ENCODE results near the gene SUPT6H.
"Not testable (repeated sequence)": the region's sequence is repeated elsewhere in the genome, so short reads cannot be mapped to it uniquely, and the experiment has no call there.

SUPT6H gene

GRCh38 chr17:28726627-28727491, 64.9 kb downstream of the SUPT6H start:
- Histone ChIP-seq H3K9ac (ENCODE audit: low read length in 2 of 2) (peak overlapping the region; percentile 43 to 51), H3K27ac (ENCODE audit: low read length) (peak overlapping the region; percentile 2), H3K4me1 (ENCODE audit: control insufficient read depth, insufficient read depth, low read length) (peaks cover 39% of the 10 kb centered on the region), H3K36me3 (ENCODE audit: control insufficient read depth in 2 of 2, insufficient read depth in 2 of 2, low read length in 2 of 2) (peaks cover 22% of the 10 kb centered on the region in 2 donors), H3K27me3 (ENCODE audit: control insufficient read depth in 1 of 2, insufficient read depth in 2 of 2, low read length in 2 of 2) (peaks cover 2 to 10% of the 10 kb centered on the region in 2 donors), H3K9me3 (ENCODE audit: control insufficient read depth in 2 of 2, low read length in 2 of 2) (no peaks in the 10 kb centered on the region), H3K4me3 (ENCODE audit: low read length in 2 of 2) (peak overlapping the region; percentile 61 to 91)

DNA sequence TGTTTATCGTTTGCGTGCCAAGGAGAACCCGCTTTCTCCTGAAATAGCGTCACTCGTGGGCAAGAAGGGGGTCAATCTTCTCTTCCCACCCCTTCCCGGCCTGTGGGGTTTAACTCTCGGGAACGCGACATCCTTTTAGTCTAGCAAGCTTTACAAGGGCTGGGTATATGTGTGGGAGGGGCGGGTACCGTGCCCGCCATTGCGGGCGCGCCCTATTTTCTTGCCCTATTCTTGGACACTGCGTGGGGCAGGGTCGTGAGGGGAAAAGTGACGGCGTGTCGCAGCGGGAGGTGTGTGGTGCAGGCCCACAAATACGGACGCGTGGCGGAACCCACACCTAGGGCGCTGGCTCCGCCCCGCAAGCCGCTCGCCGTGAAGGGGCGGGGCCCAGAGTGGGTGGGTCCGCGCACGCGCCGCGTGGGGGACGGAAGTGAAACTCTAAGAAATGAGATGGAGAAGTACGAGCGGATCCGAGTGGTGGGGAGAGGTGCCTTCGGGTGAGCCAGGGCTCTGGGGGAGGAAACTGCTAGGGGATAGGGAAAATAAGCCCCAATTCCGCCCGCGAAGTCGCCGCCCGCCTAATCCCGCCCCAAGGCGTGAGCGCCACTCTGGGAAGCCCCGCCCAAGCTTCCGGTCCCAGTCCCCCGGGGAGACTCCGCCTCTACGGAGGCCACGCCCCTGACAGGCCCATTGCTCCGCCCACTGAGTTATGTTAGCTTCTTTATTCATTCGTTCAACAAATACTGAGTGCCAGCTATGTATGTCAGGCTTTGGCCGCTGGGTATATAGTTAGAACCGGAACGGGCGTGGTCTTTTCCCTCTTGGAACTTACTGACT, 66.6 kb downstream of the SUPT6H start, which contains the start of gene NEK8:
Gene NEK8, plus strand, starts transcription at position 425 of the 837 bp plus-strand sequence. Its CDS starts 26 bp downstream, at position 451.
- Histone ChIP-seq H3K36me3 (ENCODE audit: control insufficient read depth in 2 of 2, insufficient read depth in 2 of 2, low read length in 2 of 2) (peaks cover 7 to 8% of the 10 kb centered on the region in 2 donors), H3K9ac (ENCODE audit: low read length in 2 of 2) (peak within 1 kb of the TSS; percentile 77 to 88), H3K4me1 (ENCODE audit: control insufficient read depth, insufficient read depth, low read length) (peaks cover 37% of the 10 kb centered on the region), H3K9me3 (ENCODE audit: control insufficient read depth in 2 of 2, low read length in 2 of 2) (no peaks in the 10 kb centered on the region), H3K4me3 (ENCODE audit: low read length in 2 of 2) (peak within 1 kb of the TSS; percentile 91 to 98), H3K27me3 (ENCODE audit: control insufficient read depth in 1 of 2, insufficient read depth in 2 of 2, low read length in 2 of 2) (peaks cover 2 to 10% of the 10 kb centered on the region in 2 donors), H3K27ac (ENCODE audit: low read length) (peak within 1 kb of the TSS; percentile 87)

GRCh38 chr17:28729950-28730330, 67.9 kb downstream of the SUPT6H start:
- no peaks in the 10 kb centered on the region for H3K9me3 ChIP-seq (ENCODE audit: control insufficient read depth in 2 of 2, low read length in 2 of 2)
- peaks cover 36% of the 10 kb centered on the region for H3K4me1 ChIP-seq (ENCODE audit: control insufficient read depth, insufficient read depth, low read length)
- peaks cover 2 to 10% of the 10 kb centered on the region in 2 donors for H3K27me3 ChIP-seq (ENCODE audit: control insufficient read depth in 1 of 2, insufficient read depth in 2 of 2, low read length in 2 of 2)
- no peak overlapping the region for H3K27ac ChIP-seq (ENCODE audit: low read length)
- H3K4me3 ChIP-seq (ENCODE audit: low read length in 2 of 2) = no peak overlapping the region
- H3K36me3 ChIP-seq (ENCODE audit: control insufficient read depth in 2 of 2, insufficient read depth in 2 of 2, low read length in 2 of 2) = peaks cover 0 to 2% of the 10 kb centered on the region in 2 donors
- H3K9ac ChIP-seq (ENCODE audit: low read length in 2 of 2) = no peak overlapping the region

DNA sequence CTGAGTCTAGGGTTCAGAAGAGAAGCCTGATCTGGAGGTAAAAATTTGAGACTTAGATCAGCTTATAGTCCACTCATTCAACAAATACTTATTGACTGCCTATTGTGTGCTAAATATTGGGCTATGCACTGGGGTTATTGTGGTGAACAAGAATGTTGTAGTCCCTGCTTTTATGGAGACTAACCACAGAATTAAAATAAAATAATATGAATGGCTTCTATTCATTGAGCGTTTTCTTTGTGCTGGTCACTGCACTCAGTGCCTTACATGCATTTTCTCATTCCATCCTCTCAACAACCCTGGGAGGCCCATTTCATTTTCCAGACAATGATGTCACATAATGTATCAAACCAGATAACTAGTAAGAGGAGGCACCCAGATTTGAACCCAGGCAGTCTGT, 71.3 kb downstream of the SUPT6H start:
- Histone ChIP-seq H3K4me3 (ENCODE audit: low read length in 2 of 2) (no peak overlapping the region), H3K36me3 (ENCODE audit: control insufficient read depth in 2 of 2, insufficient read depth in 2 of 2, low read length in 2 of 2) (peaks cover 0 to 2% of the 10 kb centered on the region in 2 donors), H3K27me3 (ENCODE audit: control insufficient read depth in 1 of 2, insufficient read depth in 2 of 2, low read length in 2 of 2) (no peaks in the 10 kb centered on the region), H3K9me3 (ENCODE audit: control insufficient read depth in 2 of 2, low read length in 2 of 2) (no peaks in the 10 kb centered on the region), H3K4me1 (ENCODE audit: control insufficient read depth, insufficient read depth, low read length) (peaks cover 6% of the 10 kb centered on the region), H3K27ac (ENCODE audit: low read length) (no peak overlapping the region), H3K9ac (ENCODE audit: low read length in 2 of 2) (no peak overlapping the region)

DNA sequence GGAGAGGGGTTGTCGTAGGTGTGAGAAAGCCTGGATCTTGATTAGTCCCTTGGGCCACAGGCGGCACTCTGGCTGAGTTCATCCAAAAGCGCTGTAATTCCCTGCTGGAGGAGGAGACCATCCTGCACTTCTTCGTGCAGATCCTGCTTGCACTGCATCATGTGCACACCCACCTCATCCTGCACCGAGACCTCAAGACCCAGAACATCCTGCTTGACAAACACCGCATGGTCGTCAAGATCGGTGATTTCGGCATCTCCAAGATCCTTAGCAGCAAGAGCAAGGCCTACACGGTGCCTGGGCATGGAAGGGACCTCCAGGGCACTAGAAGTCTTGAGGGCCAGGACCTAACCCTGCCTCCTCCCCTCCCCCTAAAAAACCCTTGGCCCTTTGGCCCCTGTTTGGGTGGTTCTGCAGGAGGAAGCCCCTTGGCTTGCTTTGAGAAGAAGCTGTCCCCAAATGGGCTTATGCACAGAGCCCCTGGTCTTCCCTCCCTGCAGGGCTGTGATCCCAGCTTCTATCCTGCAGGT, 72.8 kb downstream of the SUPT6H start:
- Histone ChIP-seq H3K36me3 (ENCODE audit: control insufficient read depth in 2 of 2, insufficient read depth in 2 of 2, low read length in 2 of 2) (peaks cover 0 to 2% of the 10 kb centered on the region in 2 donors), H3K27me3 (ENCODE audit: control insufficient read depth in 1 of 2, insufficient read depth in 2 of 2, low read length in 2 of 2) (no peaks in the 10 kb centered on the region)

DNA sequence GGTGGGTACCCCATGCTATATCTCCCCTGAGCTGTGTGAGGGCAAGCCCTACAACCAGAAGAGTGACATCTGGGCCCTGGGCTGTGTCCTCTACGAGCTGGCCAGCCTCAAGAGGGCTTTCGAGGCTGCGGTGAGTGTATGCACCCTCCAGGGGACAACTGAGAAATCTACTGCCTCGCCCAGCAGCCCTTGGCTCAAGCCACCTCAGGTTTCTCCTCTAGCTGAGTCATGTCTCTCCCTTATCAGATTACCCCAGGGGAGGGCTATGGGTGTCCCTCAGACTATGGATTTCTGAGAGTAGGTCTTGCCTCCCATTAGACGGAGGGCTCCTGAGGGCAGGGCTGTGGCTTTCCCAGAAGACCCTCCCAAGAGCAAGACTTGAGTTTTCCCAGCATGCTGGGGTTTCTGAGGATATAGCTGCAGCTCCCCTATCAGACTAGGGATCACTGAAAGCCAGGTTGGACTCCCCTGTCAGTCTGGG, 73.3 kb downstream of the SUPT6H start:
- H3K9me3 ChIP-seq (ENCODE audit: control insufficient read depth in 2 of 2, low read length in 2 of 2) = no peaks in the 10 kb centered on the region
- H3K9ac ChIP-seq (ENCODE audit: low read length in 2 of 2) = no peak overlapping the region
- peaks cover 0 to 2% of the 10 kb centered on the region in 2 donors for H3K36me3 ChIP-seq (ENCODE audit: control insufficient read depth in 2 of 2, insufficient read depth in 2 of 2, low read length in 2 of 2)
- H3K4me1 ChIP-seq (ENCODE audit: control insufficient read depth, insufficient read depth, low read length) = no peaks in the 10 kb centered on the region
- H3K27me3 ChIP-seq (ENCODE audit: control insufficient read depth in 1 of 2, insufficient read depth in 2 of 2, low read length in 2 of 2) = no peaks in the 10 kb centered on the region
- H3K4me3 ChIP-seq (ENCODE audit: low read length in 2 of 2) = no peak overlapping the region
- no peak overlapping the region for H3K27ac ChIP-seq (ENCODE audit: low read length)

More for the DNA sequence above, 72.8 kb downstream of the SUPT6H start:
- Histone ChIP-seq H3K9ac (ENCODE audit: low read length in 2 of 2) (no peak overlapping the region), H3K4me3 (ENCODE audit: low read length in 2 of 2) (no peak overlapping the region), H3K27ac (ENCODE audit: low read length) (no peak overlapping the region), H3K9me3 (ENCODE audit: control insufficient read depth in 2 of 2, low read length in 2 of 2) (no peaks in the 10 kb centered on the region), H3K4me1 (ENCODE audit: control insufficient read depth, insufficient read depth, low read length) (no peaks in the 10 kb centered on the region)

GRCh38 chr17:28735913-28736769, 74.1 kb downstream of the SUPT6H start:
- not testable (repeated sequence) for H3K27ac ChIP-seq (ENCODE audit: low read length); H3K4me1 ChIP-seq (ENCODE audit: control insufficient read depth, insufficient read depth, low read length); H3K27me3 ChIP-seq (ENCODE audit: control insufficient read depth in 1 of 2, insufficient read depth in 2 of 2, low read length in 2 of 2); H3K9me3 ChIP-seq (ENCODE audit: control insufficient read depth in 2 of 2, low read length in 2 of 2); H3K36me3 ChIP-seq (ENCODE audit: control insufficient read depth in 2 of 2, insufficient read depth in 2 of 2, low read length in 2 of 2); H3K4me3 ChIP-seq (ENCODE audit: low read length in 2 of 2); H3K9ac ChIP-seq (ENCODE audit: low read length in 2 of 2)

GRCh38 chr17:28737316-28737715, 75.3 kb downstream of the SUPT6H start:
- no peaks in the 10 kb centered on the region for H3K4me1 ChIP-seq (ENCODE audit: control insufficient read depth, insufficient read depth, low read length)

GRCh38 chr17:28737770-28738679, 76.0 kb downstream of the SUPT6H start:
- Histone ChIP-seq H3K27me3 (ENCODE audit: control insufficient read depth in 1 of 2, insufficient read depth in 2 of 2, low read length in 2 of 2) (no peaks in the 10 kb centered on the region), H3K4me1 (ENCODE audit: control insufficient read depth, insufficient read depth, low read length) (peaks cover 1% of the 10 kb centered on the region), H3K9me3 (ENCODE audit: control insufficient read depth in 2 of 2, low read length in 2 of 2) (no peaks in the 10 kb centered on the region), H3K9ac (ENCODE audit: low read length in 2 of 2) (no peak overlapping the region), H3K36me3 (ENCODE audit: control insufficient read depth in 2 of 2, insufficient read depth in 2 of 2, low read length in 2 of 2) (peaks cover 0 to 2% of the 10 kb centered on the region in 2 donors), H3K4me3 (ENCODE audit: low read length in 2 of 2) (no peak overlapping the region), H3K27ac (ENCODE audit: low read length) (no peak overlapping the region)

More at GRCh38 chr17:28737316-28737715, 75.3 kb downstream of the SUPT6H start:
- Histone ChIP-seq H3K9me3 (ENCODE audit: control insufficient read depth in 2 of 2, low read length in 2 of 2) (no peaks in the 10 kb centered on the region), H3K27ac (ENCODE audit: low read length) (no peak overlapping the region), H3K27me3 (ENCODE audit: control insufficient read depth in 1 of 2, insufficient read depth in 2 of 2, low read length in 2 of 2) (no peaks in the 10 kb centered on the region), H3K4me3 (ENCODE audit: low read length in 2 of 2) (no peak overlapping the region), H3K36me3 (ENCODE audit: control insufficient read depth in 2 of 2, insufficient read depth in 2 of 2, low read length in 2 of 2) (peaks cover 0 to 2% of the 10 kb centered on the region in 2 donors), H3K9ac (ENCODE audit: low read length in 2 of 2) (no peak overlapping the region)
